MCF 10A (cell line): ENCODE measurements around the gene ARHGAP15. TPM values are rescaled to one million over a fixed set of nuclear protein-coding genes. Genes with fewer than 3 reads are reported as not detected.

Experiments used
- BruUV-seq: library from RNA; stranded (reverse); fragments of 400-500 nt; replicated peaks from 2 replicates; lab custom pipeline; 2021; lab: Mats Ljungman, UMichigan
- CTCF ChIA-PET: fragments of 300-600 bp; sonication (Branson Sonifier 250); formaldehyde crosslinking; extraction: SDS; loops from one replicate; lab custom pipeline; 2021; ENCODE audit warnings: antibody characterized with exemption, inconsistent platforms; lab: Yijun Ruan, JAX
- POLR2A ChIA-PET: fragments of 300-600, 350-650 bp; sonication (Branson Sonifier 250); formaldehyde crosslinking; extraction: SDS; loops from one replicate; lab custom pipeline; 2020; ENCODE audit warnings: antibody characterized with exemption, inconsistent platforms; lab: Yijun Ruan, JAX
- DNase-seq: peaks from one replicate; pipeline ENCODE4 v3.0.0-alpha.2; 2018; ENCODE audit not compliant: unreplicated experiment
- H3K27ac Mint-ChIP-seq: one replicate; pipeline ENCODE4 v1.8.0; 2022; ENCODE audit warnings: mild to moderate bottlenecking, low read depth, mixed read lengths; ENCODE audit not compliant: unreplicated experiment
- H3K27me3 Mint-ChIP-seq: one replicate; pipeline ENCODE4 v1.8.0; 2022; ENCODE audit warnings: mixed read lengths; ENCODE audit not compliant: insufficient read depth, unreplicated experiment
- H3K36me3 Mint-ChIP-seq: one replicate; pipeline ENCODE4 v1.8.0; 2022; ENCODE audit warnings: mild to moderate bottlenecking, moderate library complexity, mixed read lengths; ENCODE audit not compliant: insufficient read depth, unreplicated experiment
- H3K4me1 Mint-ChIP-seq: one replicate; pipeline ENCODE4 v1.8.0; 2022; ENCODE audit warnings: mixed read lengths; ENCODE audit not compliant: insufficient read depth, unreplicated experiment
- H3K4me3 Mint-ChIP-seq: one replicate; pipeline ENCODE4 v1.8.0; 2022; ENCODE audit warnings: mild to moderate bottlenecking, moderate library complexity, mixed read lengths; ENCODE audit not compliant: unreplicated experiment
- H3K9me3 Mint-ChIP-seq: one replicate; pipeline ENCODE4 v1.8.0; 2022; ENCODE audit warnings: mixed read lengths; ENCODE audit not compliant: unreplicated experiment
- CTCF ChIP-seq: fragments of 200-600 bp; IDR thresholded peaks from one replicate; pipeline ENCODE4 v1.8.0; 2022; ENCODE audit warnings: antibody characterized with exemption, mild to moderate bottlenecking; ENCODE audit not compliant: unreplicated experiment
- intact Hi-C: fragments of 100-400 bp; cut with micrococcal nuclease; formaldehyde crosslinking; loops from 2 replicates; pipeline ENCODE4 v1.14.1; 2022
- total RNA-seq: library from RNA; stranded (reverse); gene quantifications from 2 replicates; pipeline ENCODE4 v1.2.3, GENCODE V29; 2022

Gene ARHGAP15
- total RNA-seq, 1 experiment from 2014 or later = not detected

GRCh38 chr2:143148011-143148410 lies 18.8 kb downstream of the ARHGAP15 start:
- intact Hi-C loops = no loop called here
- H3K36me3 Mint-ChIP-seq = no peaks in the 10 kb centered on the region
- ChIA-PET CTCF (interaction anchor here (1.4 kb wide), 1 partner anchor 14 kb away, joined by 7 read pairs; no protein-coding TSS in a partner anchor), POLR2A (no interaction called here)
- no peaks in the 10 kb centered on the region for H3K9me3 Mint-ChIP-seq
- no peaks in the 10 kb centered on the region for H3K27me3 Mint-ChIP-seq
- no TSS peak for BruUV-seq
- H3K27ac Mint-ChIP-seq = no peak overlapping the region
- no peak for DNase-seq
- no peak for TF ChIP-seq CTCF
- H3K4me1 Mint-ChIP-seq = peaks cover 7% of the 10 kb centered on the region
- no peak overlapping the region for H3K4me3 Mint-ChIP-seq

- no peak overlapping the region for H3K4me3 Mint-ChIP-seq
- no peaks in the 10 kb centered on the region for H3K9me3 Mint-ChIP-seq
- BruUV-seq = no TSS peak
- no peak for DNase-seq
- POLR2A ChIA-PET = interaction anchor here (0.8 kb wide), 1 partner anchor 9 kb away, joined by 3 read pairs; no protein-coding TSS in a partner anchor
- no peaks in the 10 kb centered on the region for H3K36me3 Mint-ChIP-seq
- H3K27ac Mint-ChIP-seq = no peak overlapping the region
- no peak for TF ChIP-seq CTCF
- CTCF ChIA-PET = interaction anchor here (1.4 kb wide), 1 partner anchor 13 kb away, joined by 7 read pairs; no protein-coding TSS in a partner anchor
- peaks cover 5% of the 10 kb centered on the region for H3K27me3 Mint-ChIP-seq
- intact Hi-C loops = no loop called here
- peaks cover 7% of the 10 kb centered on the region for H3K4me1 Mint-ChIP-seq
These were observed 19.5 kb downstream of the ARHGAP15 start for GRCh38 chr2:143148757-143149156.

GRCh38 chr2:143150287-143150686 lies 21.1 kb downstream of the ARHGAP15 start:
- no peak for TF ChIP-seq CTCF

GRCh38 chr2:143151111-143151752 lies 22.0 kb downstream of the ARHGAP15 start:
- H3K27ac Mint-ChIP-seq = no peak overlapping the region
- BruUV-seq = no TSS peak
- CTCF ChIA-PET = interaction anchor here (0.7 to 0.9 kb wide), 2 partner anchors 41 to 81 kb away, joined by 3 read pairs; no protein-coding TSS in a partner anchor
- TF ChIP-seq CTCF = no peak
- peaks cover 7% of the 10 kb centered on the region for H3K4me1 Mint-ChIP-seq
- no peaks in the 10 kb centered on the region for H3K9me3 Mint-ChIP-seq
- intact Hi-C loops = no loop called here
- DNase-seq = no peak
- no peaks in the 10 kb centered on the region for H3K36me3 Mint-ChIP-seq
- peaks cover 10% of the 10 kb centered on the region for H3K27me3 Mint-ChIP-seq
- H3K4me3 Mint-ChIP-seq = no peak overlapping the region
- POLR2A ChIA-PET = no interaction called here

More at GRCh38 chr2:143150287-143150686, 21.1 kb downstream of the ARHGAP15 start:
- intact Hi-C loops = no loop called here
- peaks cover 10% of the 10 kb centered on the region for H3K27me3 Mint-ChIP-seq
- no peaks in the 10 kb centered on the region for H3K36me3 Mint-ChIP-seq
- no peaks in the 10 kb centered on the region for H3K9me3 Mint-ChIP-seq
- BruUV-seq = no TSS peak
- no peak overlapping the region for H3K27ac Mint-ChIP-seq
- no peak for DNase-seq
- ChIA-PET POLR2A (no interaction called here), CTCF (interaction anchor here (0.6 to 1.1 kb wide), 2 partner anchors 11 to 259 kb away, joined by 3 to 8 read pairs; no protein-coding TSS in a partner anchor)
- no peak overlapping the region for H3K4me3 Mint-ChIP-seq
- H3K4me1 Mint-ChIP-seq = peaks cover 7% of the 10 kb centered on the region
